ENCODE data around the gene DNAH3. TPM values are rescaled to one million over a fixed set of nuclear protein-coding genes. Genes with fewer than 3 reads are reported as not detected.

Gene DNAH3
- total RNA-seq, 1 donor from 2014 or later, result not detected

DNA sequence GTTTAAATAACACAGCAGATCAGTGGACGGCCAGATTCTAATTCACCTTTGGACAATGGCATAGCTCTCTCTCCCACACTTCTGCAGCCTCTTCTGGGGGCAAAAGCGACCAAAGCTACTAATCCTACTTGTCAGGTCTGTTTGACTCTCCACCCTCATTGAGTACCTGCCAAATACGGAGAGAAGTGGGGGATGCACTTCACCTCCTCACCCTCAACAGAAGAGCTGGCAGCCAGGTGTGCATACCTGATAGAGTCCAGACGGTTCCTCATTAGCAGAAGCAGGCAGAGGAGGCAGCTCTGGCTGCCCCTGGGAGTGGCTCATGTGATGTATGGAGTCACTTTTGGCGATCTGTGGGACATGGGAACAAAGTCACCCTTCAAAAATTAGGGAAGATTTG is 4.9 kb downstream of the DNAH3 start:
- DNase-seq, result no peak
- TF ChIP-seq, protein P1, sequence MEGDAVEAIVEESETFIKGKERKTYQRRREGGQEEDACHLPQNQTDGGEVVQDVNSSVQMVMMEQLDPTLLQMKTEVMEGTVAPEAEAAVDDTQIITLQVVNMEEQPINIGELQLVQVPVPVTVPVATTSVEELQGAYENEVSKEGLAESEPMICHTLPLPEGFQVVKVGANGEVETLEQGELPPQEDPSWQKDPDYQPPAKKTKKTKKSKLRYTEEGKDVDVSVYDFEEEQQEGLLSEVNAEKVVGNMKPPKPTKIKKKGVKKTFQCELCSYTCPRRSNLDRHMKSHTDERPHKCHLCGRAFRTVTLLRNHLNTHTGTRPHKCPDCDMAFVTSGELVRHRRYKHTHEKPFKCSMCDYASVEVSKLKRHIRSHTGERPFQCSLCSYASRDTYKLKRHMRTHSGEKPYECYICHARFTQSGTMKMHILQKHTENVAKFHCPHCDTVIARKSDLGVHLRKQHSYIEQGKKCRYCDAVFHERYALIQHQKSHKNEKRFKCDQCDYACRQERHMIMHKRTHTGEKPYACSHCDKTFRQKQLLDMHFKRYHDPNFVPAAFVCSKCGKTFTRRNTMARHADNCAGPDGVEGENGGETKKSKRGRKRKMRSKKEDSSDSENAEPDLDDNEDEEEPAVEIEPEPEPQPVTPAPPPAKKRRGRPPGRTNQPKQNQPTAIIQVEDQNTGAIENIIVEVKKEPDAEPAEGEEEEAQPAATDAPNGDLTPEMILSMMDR (IDR thresholded peaks at IDR 0.05; ENCODE audit: partially characterized antibody, unreplicated experiment), result no peak
- H3K27ac Mint-ChIP-seq (ENCODE audit: unreplicated experiment), result no peak overlapping the region
- H3K4me1 Mint-ChIP-seq (ENCODE audit: low read depth, unreplicated experiment), result no peaks in the 10 kb centered on the region
- H3K27me3 Mint-ChIP-seq (ENCODE audit: unreplicated experiment), result peaks cover 4% of the 10 kb centered on the region
- peaks cover 13% of the 10 kb centered on the region for H3K36me3 Mint-ChIP-seq (ENCODE audit: unreplicated experiment)
- no peak overlapping the region for H3K4me3 Mint-ChIP-seq (ENCODE audit: unreplicated experiment)
- H3K9me3 Mint-ChIP-seq (ENCODE audit: unreplicated experiment), result no peaks in the 10 kb centered on the region

GRCh38 chr16:21134053-21134452 is 16.6 kb downstream of the DNAH3 start:
- TF ChIP-seq, protein P1 (IDR thresholded peaks at IDR 0.05; ENCODE audit: partially characterized antibody, unreplicated experiment), result no peak
- no peaks in the 10 kb centered on the region for H3K27me3 Mint-ChIP-seq (ENCODE audit: unreplicated experiment)
- peaks cover 1% of the 10 kb centered on the region for H3K9me3 Mint-ChIP-seq (ENCODE audit: unreplicated experiment)
- DNase-seq, result no peak
- no peaks in the 10 kb centered on the region for H3K4me1 Mint-ChIP-seq (ENCODE audit: low read depth, unreplicated experiment)
- H3K27ac Mint-ChIP-seq (ENCODE audit: unreplicated experiment), result no peak overlapping the region
- H3K36me3 Mint-ChIP-seq (ENCODE audit: unreplicated experiment), result no peaks in the 10 kb centered on the region
- H3K4me3 Mint-ChIP-seq (ENCODE audit: unreplicated experiment), result no peak overlapping the region

DNA sequence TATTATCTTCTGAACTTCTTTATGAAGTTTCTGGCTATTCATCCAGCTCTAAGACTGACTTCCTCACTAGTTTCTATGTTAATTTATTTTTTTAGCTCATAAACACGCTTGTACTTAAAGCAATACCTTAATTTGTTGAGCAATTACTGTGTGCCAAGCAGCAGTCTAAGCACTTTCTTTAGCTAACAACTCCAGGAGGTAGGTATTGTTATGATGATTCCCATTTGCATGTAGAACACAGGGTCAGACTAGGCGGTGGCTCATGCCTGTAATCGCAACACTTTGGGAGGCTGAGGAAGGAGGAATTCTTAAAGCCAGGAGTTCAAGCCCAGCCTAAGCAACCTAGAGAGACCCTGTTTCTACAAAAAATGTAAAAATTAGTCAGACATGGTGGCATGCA is 19.8 kb downstream of the DNAH3 start:
- Mint-ChIP-seq H3K4me3 (ENCODE audit: unreplicated experiment) (no peak overlapping the region), H3K9me3 (ENCODE audit: unreplicated experiment) (peaks cover 1% of the 10 kb centered on the region), H3K36me3 (ENCODE audit: unreplicated experiment) (no peaks in the 10 kb centered on the region), H3K27ac (ENCODE audit: unreplicated experiment) (no peak overlapping the region), H3K27me3 (ENCODE audit: unreplicated experiment) (no peaks in the 10 kb centered on the region), H3K4me1 (ENCODE audit: low read depth, unreplicated experiment) (no peaks in the 10 kb centered on the region)
- TF ChIP-seq, protein P1 (IDR thresholded peaks at IDR 0.05; ENCODE audit: partially characterized antibody, unreplicated experiment), result no peak
- no peak for DNase-seq

- H3K4me1 Mint-ChIP-seq (ENCODE audit: low read depth, unreplicated experiment), result no peaks in the 10 kb centered on the region
- peaks cover 1% of the 10 kb centered on the region for H3K9me3 Mint-ChIP-seq (ENCODE audit: unreplicated experiment)
- no peak overlapping the region for H3K27ac Mint-ChIP-seq (ENCODE audit: unreplicated experiment)
- no peak overlapping the region for H3K4me3 Mint-ChIP-seq (ENCODE audit: unreplicated experiment)
- H3K36me3 Mint-ChIP-seq (ENCODE audit: unreplicated experiment), result no peaks in the 10 kb centered on the region
- no peaks in the 10 kb centered on the region for H3K27me3 Mint-ChIP-seq (ENCODE audit: unreplicated experiment)
- no peak for DNase-seq
- TF ChIP-seq, protein P1 (IDR thresholded peaks at IDR 0.05; ENCODE audit: partially characterized antibody, unreplicated experiment), result no peak
Measured at GRCh38 chr16:21128991-21129390, 21.7 kb downstream of the DNAH3 start.

GRCh38 chr16:21126518-21126917 is 24.1 kb downstream of the DNAH3 start:
- H3K4me1 Mint-ChIP-seq (ENCODE audit: low read depth, unreplicated experiment), result no peaks in the 10 kb centered on the region
- no peaks in the 10 kb centered on the region for H3K27me3 Mint-ChIP-seq (ENCODE audit: unreplicated experiment)
- DNase-seq, result no peak
- no peak overlapping the region for H3K4me3 Mint-ChIP-seq (ENCODE audit: unreplicated experiment)
- TF ChIP-seq, protein P1 (IDR thresholded peaks at IDR 0.05; ENCODE audit: partially characterized antibody, unreplicated experiment), result no peak
- H3K9me3 Mint-ChIP-seq (ENCODE audit: unreplicated experiment), result peaks cover 1% of the 10 kb centered on the region
- no peaks in the 10 kb centered on the region for H3K36me3 Mint-ChIP-seq (ENCODE audit: unreplicated experiment)
- no peak overlapping the region for H3K27ac Mint-ChIP-seq (ENCODE audit: unreplicated experiment)

Data from glutamatergic neuron (in vitro differentiated cells).